COLO668 (cell line): ENCODE results near the gene HECW1.
"Not testable (repeated sequence)": the region's sequence is repeated elsewhere in the genome, so short reads cannot be mapped to it uniquely, and the experiment has no call there.

ENCODE experiments used
- DNase-seq: peaks from one replicate; lab custom pipeline; 2025; ENCODE audit not compliant: unreplicated experiment; lab: John Stamatoyannopoulos, UW

Gene HECW1

GRCh38 chr7:43112459-43112940, at the start of gene HECW1:
Gene HECW1, plus strand, starts transcription at chr7:43112647. Its CDS starts 131,259 bp downstream, at chr7:43243906.
- no peak for DNase-seq

- no peak for DNase-seq
Measured at GRCh38 chr7:43071604-43072003, 40.8 kb upstream of the HECW1 start.

- DNase-seq, result no peak
Measured at GRCh38 chr7:43072530-43072929, 39.9 kb upstream of the HECW1 start.

GRCh38 chr7:43073811-43074210, 38.6 kb upstream of the HECW1 start:
- not testable (repeated sequence) for DNase-seq

GRCh38 chr7:43076189-43076605, 36.2 kb upstream of the HECW1 start:
- DNase-seq, result no peak

GRCh38 chr7:43076606-43077005, 35.8 kb upstream of the HECW1 start:
- no peak for DNase-seq

GRCh38 chr7:43077285-43077684, 35.2 kb upstream of the HECW1 start:
- no peak for DNase-seq

- DNase-seq, result no peak
Measured at GRCh38 chr7:43077732-43078391, 34.6 kb upstream of the HECW1 start.

- DNase-seq, result no peak
Measured at GRCh38 chr7:43078794-43079193, 33.7 kb upstream of the HECW1 start.

GRCh38 chr7:43081603-43082002, 30.8 kb upstream of the HECW1 start:
- DNase-seq, result no peak

- no peak for DNase-seq
Measured at GRCh38 chr7:43083106-43083505, 29.3 kb upstream of the HECW1 start.

GRCh38 chr7:43085017-43085416, 27.4 kb upstream of the HECW1 start:
- no peak for DNase-seq

- DNase-seq, result no peak
Measured at GRCh38 chr7:43085992-43086391, 26.5 kb upstream of the HECW1 start.

GRCh38 chr7:43092819-43093218, 19.6 kb upstream of the HECW1 start:
- DNase-seq, result no peak

- DNase-seq, result no peak
Measured at GRCh38 chr7:43096875-43097274, 15.6 kb upstream of the HECW1 start.

- DNase-seq, result no peak
Measured at GRCh38 chr7:43099750-43100149, 12.7 kb upstream of the HECW1 start.

GRCh38 chr7:43104874-43105520, 7.5 kb upstream of the HECW1 start:
- no peak for DNase-seq

- DNase-seq, result no peak
Measured at GRCh38 chr7:43105521-43106120, 6.8 kb upstream of the HECW1 start.

GRCh38 chr7:43108255-43109011, 4.0 kb upstream of the HECW1 start:
- DNase-seq, result peak; percentile 61

GRCh38 chr7:43110791-43111535, 1.5 kb upstream of the HECW1 start:
- DNase-seq, result no peak
